Esophagus muscularis mucosa (tissue), 4 donors: ENCODE data around the gene CLN5. TPM values are rescaled to one million over a fixed set of nuclear protein-coding genes. Genes with fewer than 3 reads are reported as not detected.

Source experiments
- DNase-seq: peaks from one replicate; pipeline ENCODE4 v3.0.0-alpha.2; 2017; ENCODE audit errors: extremely low spot score
- H3K27ac ChIP-seq, 4 donors: fragments of 200-600 bp; sonication (generic); replicated peaks in 1 of 4; 1 replicate in 3 of 4; 2 replicates in 1 of 4; pipeline ENCODE4 v1.5.1; 2016 to 2019; ENCODE audit warnings: mild to moderate bottlenecking in 1 of 4
- H3K27me3 ChIP-seq, 4 donors: fragments of 200-600 bp; sonication (generic); one replicate each; pipeline versions ENCODE4 v1.5.1 to v1.6.0; 2016 to 2019
- H3K36me3 ChIP-seq, 4 donors: fragments of 200-600 bp; sonication (generic); one replicate each; pipeline ENCODE4 v1.5.1; 2016 to 2019
- H3K4me1 ChIP-seq, 4 donors: fragments of 200-600 bp; sonication (generic); one replicate each; pipeline ENCODE4 v1.5.1; 2016 to 2019
- H3K4me3 ChIP-seq, 4 donors: fragments of 200-600 bp; sonication (generic); 1 replicate in 2 of 4; 2 replicates in 2 of 4; pipeline ENCODE4 v1.5.1; 2016 to 2019; ENCODE audit warnings: mild to moderate bottlenecking in 4 of 4, moderate library complexity in 1 of 4
- H3K9me3 ChIP-seq, 4 donors: fragments of 200-600 bp; sonication (generic); 1 replicate in 3 of 4; 2 replicates in 1 of 4; pipeline ENCODE4 v1.5.1; 2016 to 2019
- EP300 ChIP-seq: sonication (generic); formaldehyde crosslinking; IDR thresholded peaks from one replicate; pipeline ENCODE4 v1.6.1; 2017; ENCODE audit warnings: antibody characterized with exemption
- POLR2A ChIP-seq: fragments of 450-650 bp; IDR thresholded peaks from one replicate; pipeline ENCODE4 v1.6.1; 2017; ENCODE audit warnings: antibody characterized with exemption, moderate library complexity, mild to moderate bottlenecking, low read depth
- POLR2AphosphoS5 ChIP-seq, 2 donors: sonication (generic); formaldehyde crosslinking; IDR thresholded peaks; one replicate each; pipeline ENCODE4 v1.6.1; 2017; ENCODE audit warnings: antibody characterized with exemption in 2 of 2
- WGBS: methylation state at CpG from one replicate; pipeline ENCODE4 v1.1.5; 2018; 5-methylcytosine and 5-hydroxymethylcytosine counted together
- intact Hi-C: fragments of 100-400 bp; cut with DNase I; formaldehyde crosslinking; loops from one replicate; pipeline ENCODE4 v1.15.1; 2023
- total RNA-seq, 4 donors: library from RNA; depleted of rRNA; stranded (reverse); fragments of >200 nt; gene quantifications; one replicate each; pipeline versions ENCODE4 v1.1.0 to v1.2.1, GENCODE V29; 2016
- TF ChIP-seq, protein P1 (sequence below), 3 experiments: fragments of 200-600 bp in 2 of 3; fragments of 450-650 bp in 1 of 3; sonication (generic) in 2 of 3; IDR thresholded peaks; one replicate each; pipeline ENCODE4 v1.5.1; 2017 to 2019; ENCODE audit warnings: antibody characterized with exemption in 3 of 3, mild to moderate bottlenecking in 2 of 3, moderate library complexity in 1 of 3

Gene CLN5
- 10 to 100 TPM; 17.6 to 26.2 (median 19.8) TPM for total RNA-seq

- peak within 1 kb of the TSS; percentile 62 to 96 (median 94) for H3K4me3 ChIP-seq
- H3K27me3 ChIP-seq: no peaks in the 10 kb centered on the region
- WGBS: 2% methylated on average over 43 of the region's 73 CpGs
- peaks cover 14 to 29% (median 27%) of the 10 kb centered on the region in 4 donors for H3K4me1 ChIP-seq
- peak; percentile 97 for DNase-seq
- peak within 1 kb of the TSS; percentile 88 to 98 (median 94) for H3K27ac ChIP-seq
- H3K36me3 ChIP-seq: peaks cover 0 to 20% (median 10%) of the 10 kb centered on the region in 4 donors
- TF ChIP-seq, protein P1, sequence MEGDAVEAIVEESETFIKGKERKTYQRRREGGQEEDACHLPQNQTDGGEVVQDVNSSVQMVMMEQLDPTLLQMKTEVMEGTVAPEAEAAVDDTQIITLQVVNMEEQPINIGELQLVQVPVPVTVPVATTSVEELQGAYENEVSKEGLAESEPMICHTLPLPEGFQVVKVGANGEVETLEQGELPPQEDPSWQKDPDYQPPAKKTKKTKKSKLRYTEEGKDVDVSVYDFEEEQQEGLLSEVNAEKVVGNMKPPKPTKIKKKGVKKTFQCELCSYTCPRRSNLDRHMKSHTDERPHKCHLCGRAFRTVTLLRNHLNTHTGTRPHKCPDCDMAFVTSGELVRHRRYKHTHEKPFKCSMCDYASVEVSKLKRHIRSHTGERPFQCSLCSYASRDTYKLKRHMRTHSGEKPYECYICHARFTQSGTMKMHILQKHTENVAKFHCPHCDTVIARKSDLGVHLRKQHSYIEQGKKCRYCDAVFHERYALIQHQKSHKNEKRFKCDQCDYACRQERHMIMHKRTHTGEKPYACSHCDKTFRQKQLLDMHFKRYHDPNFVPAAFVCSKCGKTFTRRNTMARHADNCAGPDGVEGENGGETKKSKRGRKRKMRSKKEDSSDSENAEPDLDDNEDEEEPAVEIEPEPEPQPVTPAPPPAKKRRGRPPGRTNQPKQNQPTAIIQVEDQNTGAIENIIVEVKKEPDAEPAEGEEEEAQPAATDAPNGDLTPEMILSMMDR (IDR thresholded peaks at IDR 0.05): peak in 1 of 3 experiments; percentile 16
- TF ChIP-seq EP300: no peak
- TF ChIP-seq POLR2A: peak; percentile 92
- TF ChIP-seq POLR2AphosphoS5 (IDR thresholded peaks at IDR 0.05): peak; percentile 99
- no peaks in the 10 kb centered on the region for H3K9me3 ChIP-seq
- intact Hi-C loops: loop anchor here (5.0 kb wide), 1 partner anchor 35 kb away; the partner anchor contains the start of gene FBXL3
These were observed at the start of gene CLN5 for GRCh38 chr13:76991796-76992547. CLN5 (plus strand) TSS chr13:76992081; CDS start chr13:76992099, 18 bp downstream.

- H3K27ac ChIP-seq: no peak overlapping the region
- H3K4me3 ChIP-seq: no peak overlapping the region
- no peak for TF ChIP-seq POLR2A
- TF ChIP-seq EP300: no peak
- no peak for TF ChIP-seq POLR2AphosphoS5 (IDR thresholded peaks at IDR 0.05)
- TF ChIP-seq, protein P1 (IDR thresholded peaks at IDR 0.05): no peak
- intact Hi-C loops: no loop called here
- H3K4me1 ChIP-seq: no peaks in the 10 kb centered on the region
- 80% methylated on average over 4 of the region's 4 CpGs for WGBS
- no peaks in the 10 kb centered on the region for H3K27me3 ChIP-seq
- no peaks in the 10 kb centered on the region for H3K36me3 ChIP-seq
- no peaks in the 10 kb centered on the region for H3K9me3 ChIP-seq
- DNase-seq: no peak
These were observed 49.5 kb upstream of the CLN5 start for GRCh38 chr13:76942363-76942762.

DNA sequence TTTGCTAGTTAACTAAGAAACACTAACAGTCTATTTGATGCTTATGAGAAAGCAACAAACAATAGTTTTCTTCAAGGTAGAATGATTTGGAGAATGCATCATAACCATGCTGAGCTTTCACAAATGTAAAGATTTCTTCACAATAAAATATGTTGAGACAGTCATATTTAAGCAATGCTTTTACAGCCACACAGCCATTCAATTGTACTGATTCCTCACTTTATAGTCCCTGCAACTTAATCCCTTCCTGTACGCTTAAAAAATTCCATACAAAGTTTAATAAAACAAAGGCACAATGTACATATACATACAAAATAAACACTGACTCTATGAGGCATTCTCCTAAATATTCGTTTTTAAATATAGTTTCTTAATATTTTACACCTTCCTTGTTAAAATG, 48.2 kb upstream of the CLN5 start:
- Histone ChIP-seq H3K36me3 (no peaks in the 10 kb centered on the region), H3K27me3 (no peaks in the 10 kb centered on the region), H3K4me3 (no peak overlapping the region), H3K9me3 (no peaks in the 10 kb centered on the region), H3K27ac (no peak overlapping the region), H3K4me1 (no peaks in the 10 kb centered on the region)
- TF ChIP-seq POLR2AphosphoS5 (IDR thresholded peaks at IDR 0.05): no peak
- TF ChIP-seq, protein P1 (IDR thresholded peaks at IDR 0.05): no peak
- 80% methylated on average over 2 of the region's 2 CpGs for WGBS
- DNase-seq: no peak
- intact Hi-C loops: no loop called here

DNA sequence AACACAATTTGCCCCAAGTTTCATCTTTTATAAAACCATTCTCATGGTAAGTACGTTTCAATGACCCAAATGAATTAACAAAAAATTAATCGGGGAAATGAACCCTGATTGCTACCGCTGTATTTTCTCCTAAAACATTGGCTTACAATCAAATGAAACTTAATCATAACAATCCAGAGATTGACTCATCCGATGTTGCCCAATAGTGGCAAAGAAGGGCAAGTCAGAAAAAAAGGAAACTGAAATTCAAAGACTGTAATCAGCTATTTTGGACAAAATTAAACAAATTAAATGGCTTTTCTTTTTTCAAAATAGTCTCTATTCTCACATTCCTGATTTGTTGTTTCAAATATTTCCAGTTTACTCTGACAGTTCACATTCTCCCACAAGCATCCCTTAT, 47.4 kb upstream of the CLN5 start:
- Histone ChIP-seq H3K9me3 (no peaks in the 10 kb centered on the region), H3K27me3 (no peaks in the 10 kb centered on the region), H3K4me3 (no peak overlapping the region), H3K4me1 (no peaks in the 10 kb centered on the region), H3K27ac (no peak overlapping the region), H3K36me3 (no peaks in the 10 kb centered on the region)
- WGBS: 70% methylated on average over 4 of the region's 4 CpGs
- DNase-seq: no peak
- intact Hi-C loops: no loop called here
- TF ChIP-seq EP300 (no peak), POLR2A (no peak), POLR2AphosphoS5 (IDR thresholded peaks at IDR 0.05) (no peak)
- TF ChIP-seq, protein P1 (IDR thresholded peaks at IDR 0.05): no peak
